Activated naive CD4-positive, alpha-beta T cell treated with anti-CD3 and anti-CD28 coated beads, Interleukin-2, amount 10 ng/mL, durations not matched to agents 7 days and 5 days (primary cell): Measurements from ENCODE around the gene CDHR1.
"Not testable (repeated sequence)": the region's sequence is repeated elsewhere in the genome, so short reads cannot be mapped to it uniquely, and the experiment has no call there.

Source experiments
- CTCF ChIA-PET: fragments of 350-600 bp; sonication (Branson Sonifier 250); formaldehyde crosslinking; loops from one replicate; lab custom pipeline; 2021; ENCODE audit warnings: antibody characterized with exemption; lab: Charles Lee
- DNase-seq: peaks from one replicate; pipeline ENCODE4 v3.0.0-alpha.2; 2020
- H3K27ac Mint-ChIP-seq: one replicate; pipeline ENCODE4 v1.8.0; 2021; ENCODE audit warnings: mild to moderate bottlenecking, moderate library complexity, mixed read lengths
- H3K27me3 Mint-ChIP-seq: one replicate; pipeline ENCODE4 v1.8.0; 2021; ENCODE audit warnings: mild to moderate bottlenecking, mixed read lengths
- H3K36me3 Mint-ChIP-seq: one replicate; pipeline ENCODE4 v1.8.0; 2021; ENCODE audit warnings: mixed read lengths
- H3K4me1 Mint-ChIP-seq: one replicate; pipeline ENCODE4 v1.8.0; 2021; ENCODE audit warnings: mixed read lengths
- H3K4me3 Mint-ChIP-seq: one replicate; pipeline ENCODE4 v1.8.0; 2021; ENCODE audit warnings: mild to moderate bottlenecking, moderate library complexity, mixed read lengths
- H3K9me3 Mint-ChIP-seq: one replicate; pipeline ENCODE4 v1.8.0; 2021; ENCODE audit warnings: mixed read lengths

Gene CDHR1

DNA sequence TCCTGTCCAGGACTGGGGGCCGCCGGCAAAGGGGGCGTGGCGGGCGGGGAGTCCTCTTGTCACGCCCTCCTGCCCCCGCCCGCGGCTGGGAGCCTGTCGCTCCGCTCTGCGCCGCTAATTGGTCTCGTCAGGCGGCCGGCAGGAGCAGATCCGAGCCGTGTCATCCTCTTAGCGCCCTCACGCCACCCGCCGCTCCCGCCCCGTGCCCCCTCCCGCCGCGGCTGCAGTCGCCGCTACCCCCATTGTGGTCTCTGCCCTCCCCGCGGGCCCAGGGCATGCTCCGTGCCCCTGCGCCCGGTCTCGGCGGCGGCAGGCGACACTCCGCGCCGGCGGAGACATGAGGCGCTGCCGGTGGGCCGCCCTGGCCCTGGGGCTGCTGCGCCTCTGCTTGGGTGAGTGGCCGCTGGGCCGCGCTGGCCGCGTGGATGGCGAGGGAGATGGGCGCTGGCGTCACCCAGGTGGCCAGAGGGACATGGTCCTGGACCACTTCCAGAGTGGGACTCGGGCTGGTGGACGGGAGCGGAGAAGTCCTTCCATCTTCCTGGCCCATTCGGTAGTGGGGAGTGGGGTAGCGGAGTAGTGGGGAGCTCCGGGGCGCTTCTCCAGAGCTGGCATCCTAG, at the start of gene CDHR1:
TSS of gene CDHR1 (plus strand) at position 114 of the 620 bp plus-strand sequence. CDS start at position 338, 224 bp downstream.
- Mint-ChIP-seq H3K4me1 (peaks cover 15% of the 10 kb centered on the region), H3K36me3 (no peaks in the 10 kb centered on the region), H3K27me3 (peaks cover 75% of the 10 kb centered on the region), H3K4me3 (peak within 1 kb of the TSS; percentile 31), H3K27ac (no peak within 1 kb of the TSS), H3K9me3 (no peaks in the 10 kb centered on the region)
- peak; percentile 63 for DNase-seq
- CTCF ChIA-PET = interaction anchor here (0.9 to 1.8 kb wide), 2 partner anchors 46 to 47 kb away, joined by 4 to 8 read pairs; no protein-coding TSS in a partner anchor

DNA sequence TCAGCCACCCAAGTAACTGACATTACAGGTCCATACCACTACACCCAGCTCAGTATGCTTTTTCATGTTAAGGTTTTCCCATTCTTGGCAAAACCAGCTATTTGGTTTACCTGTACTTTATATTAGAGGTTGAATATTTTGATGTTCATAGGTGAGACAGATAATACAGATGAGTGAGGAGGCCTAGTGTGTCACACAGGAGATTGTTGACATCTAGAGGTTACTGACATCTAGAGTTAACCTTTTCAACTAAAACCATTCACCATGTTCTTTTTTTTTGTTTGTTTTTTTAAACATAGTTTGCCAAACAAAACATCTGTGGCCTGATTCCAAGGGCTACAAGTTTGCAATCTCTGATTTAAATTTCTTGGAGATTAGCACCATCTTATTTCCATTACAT, 47.0 kb upstream of the CDHR1 start:
- Mint-ChIP-seq H3K36me3 (peaks cover 59% of the 10 kb centered on the region), H3K9me3 (no peaks in the 10 kb centered on the region), H3K27me3 (no peaks in the 10 kb centered on the region), H3K4me1 (peaks cover 13% of the 10 kb centered on the region), H3K27ac (no peak overlapping the region), H3K4me3 (no peak overlapping the region)
- DNase-seq = no peak
- CTCF ChIA-PET = interaction anchor here (1.1 to 6.2 kb wide), 15 partner anchors 8 to 109 kb away, joined by 3 to 146 read pairs (median 7); partner anchors contain the start of genes CDHR1, GHITM and GPR15LG

DNA sequence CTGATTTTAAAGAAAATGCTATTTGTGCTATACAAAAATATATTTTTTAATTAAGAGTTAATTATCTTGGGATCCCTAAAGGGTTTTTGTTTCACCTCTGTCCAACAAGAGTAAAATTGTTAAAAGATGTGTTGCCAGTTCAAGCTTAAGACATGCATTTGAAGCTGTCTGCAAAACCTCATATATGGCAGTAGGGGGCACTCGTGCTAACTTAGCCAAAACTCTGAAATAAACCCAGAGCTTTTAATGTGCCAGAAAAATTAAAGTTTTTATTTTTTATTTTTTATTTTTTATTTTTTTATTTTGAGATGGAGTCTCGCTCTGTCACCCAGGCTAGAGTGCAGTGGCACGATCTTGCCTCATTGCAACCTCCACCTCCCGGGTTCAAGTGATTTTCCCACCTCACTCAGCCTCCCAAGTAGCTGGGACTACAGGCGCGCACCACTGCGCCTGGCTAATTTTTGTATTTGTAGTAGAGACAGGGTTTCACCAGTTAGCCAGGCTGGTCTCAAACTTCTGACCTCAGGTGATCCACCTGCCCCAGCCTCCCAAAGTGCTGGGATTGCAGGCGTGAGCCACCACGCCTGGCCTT, 46.2 kb upstream of the CDHR1 start:
- H3K4me1 Mint-ChIP-seq, H3K27me3 Mint-ChIP-seq, DNase-seq, H3K9me3 Mint-ChIP-seq, H3K4me3 Mint-ChIP-seq, H3K27ac Mint-ChIP-seq: not testable (repeated sequence)
- CTCF ChIA-PET = interaction anchor here (1.1 to 6.2 kb wide), 20 partner anchors 9 to 109 kb away, joined by 3 to 146 read pairs (median 6); partner anchors contain the start of genes CDHR1, GHITM and GPR15LG
- H3K36me3 Mint-ChIP-seq = peaks cover 60% of the 10 kb centered on the region

DNA sequence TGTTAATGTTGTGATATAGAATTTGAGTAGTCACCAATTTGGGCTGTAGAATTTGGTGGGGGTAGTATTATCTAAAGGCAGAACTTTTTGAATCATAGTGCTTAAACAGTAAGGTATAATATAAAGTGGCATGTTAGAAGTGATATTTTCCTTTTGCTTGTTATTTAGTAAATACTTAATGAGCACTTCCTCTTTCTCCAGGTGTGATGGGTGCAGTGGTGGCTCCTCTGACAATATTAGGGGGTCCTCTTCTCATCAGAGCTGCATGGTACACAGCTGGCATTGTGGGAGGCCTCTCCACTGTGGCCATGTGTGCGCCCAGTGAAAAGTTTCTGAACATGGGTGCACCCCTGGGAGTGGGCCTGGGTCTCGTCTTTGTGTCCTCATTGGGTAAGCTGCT, 44.5 kb upstream of the CDHR1 start:
- peaks cover 58% of the 10 kb centered on the region for H3K36me3 Mint-ChIP-seq
- CTCF ChIA-PET = interaction anchor here (0.9 to 6.2 kb wide), 7 partner anchors 10 to 107 kb away, joined by 3 to 146 read pairs (median 14); partner anchors contain the start of gene GHITM
- H3K27ac Mint-ChIP-seq = peak overlapping the region; percentile 38
- no peak overlapping the region for H3K4me3 Mint-ChIP-seq
- DNase-seq = no peak
- H3K27me3 Mint-ChIP-seq = no peaks in the 10 kb centered on the region
- H3K9me3 Mint-ChIP-seq = no peaks in the 10 kb centered on the region
- peaks cover 9% of the 10 kb centered on the region for H3K4me1 Mint-ChIP-seq

DNA sequence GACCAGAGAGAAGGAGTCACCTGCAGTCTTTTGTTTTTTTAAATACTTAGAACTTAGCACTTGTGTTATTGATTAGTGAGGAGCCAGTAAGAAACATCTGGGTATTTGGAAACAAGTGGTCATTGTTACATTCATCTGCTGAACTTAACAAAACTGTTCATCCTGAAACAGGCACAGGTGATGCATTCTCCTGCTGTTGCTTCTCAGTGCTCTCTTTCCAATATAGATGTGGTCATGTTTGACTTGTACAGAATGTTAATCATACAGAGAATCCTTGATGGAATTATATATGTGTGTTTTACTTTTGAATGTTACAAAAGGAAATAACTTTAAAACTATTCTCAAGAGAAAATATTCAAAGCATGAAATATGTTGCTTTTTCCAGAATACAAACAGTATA, 41.6 kb upstream of the CDHR1 start:
- Mint-ChIP-seq H3K9me3 (no peaks in the 10 kb centered on the region), H3K27ac (no peak overlapping the region), H3K36me3 (peaks cover 40% of the 10 kb centered on the region), H3K27me3 (no peaks in the 10 kb centered on the region), H3K4me1 (peaks cover 17% of the 10 kb centered on the region), H3K4me3 (no peak overlapping the region)
- CTCF ChIA-PET = interaction anchor here (1.2 kb wide), 1 partner anchor 12 kb away, joined by 3 read pairs; no protein-coding TSS in a partner anchor
- DNase-seq = no peak

DNA sequence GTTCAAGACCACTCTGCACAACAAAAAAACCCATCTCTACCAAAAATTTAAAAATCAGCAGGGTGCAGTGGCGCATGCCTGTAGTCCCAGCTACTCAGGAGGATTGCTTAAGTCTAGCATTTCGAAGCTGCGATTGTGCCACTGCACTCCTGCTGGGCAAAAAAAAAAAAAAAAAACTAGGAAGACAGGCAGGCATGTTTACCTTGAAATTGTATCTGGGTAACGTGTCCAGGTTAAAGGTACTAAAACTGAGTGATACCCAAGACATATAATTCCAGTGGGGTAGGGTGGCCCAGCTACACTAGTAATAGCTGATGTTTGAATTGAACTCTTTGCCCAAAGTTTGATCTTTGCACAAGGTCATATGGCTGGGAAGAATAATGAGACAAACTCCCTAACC, 38.8 kb upstream of the CDHR1 start:
- CTCF ChIA-PET = interaction anchor here (0.7 to 2.0 kb wide), 7 partner anchors 8 to 55 kb away, joined by 3 to 9 read pairs (median 3); no protein-coding TSS in a partner anchor
- peaks cover 25% of the 10 kb centered on the region for H3K36me3 Mint-ChIP-seq
- H3K27ac Mint-ChIP-seq = no peak overlapping the region
- peaks cover 6% of the 10 kb centered on the region for H3K27me3 Mint-ChIP-seq
- no peak for DNase-seq
- no peaks in the 10 kb centered on the region for H3K9me3 Mint-ChIP-seq
- H3K4me3 Mint-ChIP-seq = no peak overlapping the region
- peaks cover 15% of the 10 kb centered on the region for H3K4me1 Mint-ChIP-seq

DNA sequence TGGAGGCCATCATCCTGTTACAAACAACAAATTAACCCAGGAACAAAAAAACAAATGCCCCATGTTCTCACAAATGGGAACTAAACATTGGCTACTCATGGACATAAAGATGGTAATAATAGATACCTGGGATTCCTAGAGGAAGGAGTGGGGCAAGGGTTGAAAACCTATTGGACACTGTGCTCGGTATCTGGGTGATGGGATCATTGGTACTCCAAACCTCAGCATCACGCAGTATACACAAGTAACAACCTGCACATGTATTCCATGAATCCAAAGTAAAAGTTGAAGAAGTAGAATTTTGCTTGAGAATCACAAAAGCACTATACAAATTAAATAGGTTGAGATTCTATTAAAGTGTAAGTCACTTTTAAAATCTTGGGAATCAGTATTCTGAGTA, 38.3 kb upstream of the CDHR1 start:
- Mint-ChIP-seq H3K4me3 (no peak overlapping the region), H3K36me3 (peaks cover 21% of the 10 kb centered on the region), H3K27ac (no peak overlapping the region), H3K9me3 (no peaks in the 10 kb centered on the region), H3K4me1 (peaks cover 12% of the 10 kb centered on the region), H3K27me3 (peaks cover 6% of the 10 kb centered on the region)
- no peak for DNase-seq
- CTCF ChIA-PET = interaction anchor here (1.0 to 2.0 kb wide), 5 partner anchors 8 to 49 kb away, joined by 3 to 10 read pairs (median 4); no protein-coding TSS in a partner anchor

DNA sequence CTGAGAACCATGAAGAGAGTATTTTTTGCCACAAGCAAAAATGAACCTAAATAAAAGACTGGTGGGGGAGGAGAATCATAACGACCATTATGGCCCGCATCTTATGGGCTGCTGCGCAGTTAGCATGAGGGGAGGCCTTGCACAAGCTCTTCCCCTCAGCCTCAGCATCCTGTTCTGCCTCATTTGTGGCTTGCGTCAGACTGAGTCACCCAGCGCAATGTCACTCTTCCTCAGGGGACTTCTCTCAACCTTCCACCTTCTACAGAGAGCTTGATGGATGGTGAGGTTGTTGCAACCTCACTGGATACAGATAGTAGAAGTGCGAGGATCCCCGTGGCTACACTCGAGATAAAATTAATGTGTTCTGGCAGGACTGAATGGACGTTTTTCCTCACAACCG, 37.6 kb upstream of the CDHR1 start:
- Mint-ChIP-seq H3K9me3 (no peaks in the 10 kb centered on the region), H3K4me3 (no peak overlapping the region), H3K4me1 (peaks cover 10% of the 10 kb centered on the region), H3K27ac (no peak overlapping the region), H3K36me3 (peaks cover 19% of the 10 kb centered on the region), H3K27me3 (peaks cover 6% of the 10 kb centered on the region)
- DNase-seq = no peak
- CTCF ChIA-PET = interaction anchor here (1.3 to 2.0 kb wide), 3 partner anchors 9 to 48 kb away, joined by 3 to 10 read pairs (median 9); no protein-coding TSS in a partner anchor

DNA sequence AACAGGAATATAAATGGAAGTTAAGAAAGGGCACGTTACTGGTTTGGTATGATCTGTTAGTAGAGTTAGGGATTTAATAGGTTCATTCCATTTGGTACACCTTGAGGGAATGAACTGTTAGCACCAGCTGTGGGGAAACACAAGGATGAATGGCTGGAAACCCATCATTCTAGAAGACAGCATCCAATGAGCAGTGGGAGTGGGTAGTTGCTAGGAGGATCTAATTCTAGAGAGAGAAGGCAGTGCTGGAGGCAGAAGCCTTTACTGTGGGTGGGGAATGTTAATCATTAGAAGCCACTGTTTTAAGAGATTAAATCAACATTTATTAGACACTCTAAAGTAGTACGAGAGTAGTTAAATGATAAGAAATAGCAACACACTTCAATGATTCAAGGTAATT, 36.3 kb upstream of the CDHR1 start:
- CTCF ChIA-PET = interaction anchor here (2.0 kb wide), 1 partner anchor 10 kb away, joined by 10 read pairs; no protein-coding TSS in a partner anchor
- H3K9me3 Mint-ChIP-seq = no peaks in the 10 kb centered on the region
- H3K4me1 Mint-ChIP-seq = peaks cover 10% of the 10 kb centered on the region
- DNase-seq = no peak
- peaks cover 6% of the 10 kb centered on the region for H3K27me3 Mint-ChIP-seq
- H3K27ac Mint-ChIP-seq = no peak overlapping the region
- peaks cover 13% of the 10 kb centered on the region for H3K36me3 Mint-ChIP-seq
- no peak overlapping the region for H3K4me3 Mint-ChIP-seq

DNA sequence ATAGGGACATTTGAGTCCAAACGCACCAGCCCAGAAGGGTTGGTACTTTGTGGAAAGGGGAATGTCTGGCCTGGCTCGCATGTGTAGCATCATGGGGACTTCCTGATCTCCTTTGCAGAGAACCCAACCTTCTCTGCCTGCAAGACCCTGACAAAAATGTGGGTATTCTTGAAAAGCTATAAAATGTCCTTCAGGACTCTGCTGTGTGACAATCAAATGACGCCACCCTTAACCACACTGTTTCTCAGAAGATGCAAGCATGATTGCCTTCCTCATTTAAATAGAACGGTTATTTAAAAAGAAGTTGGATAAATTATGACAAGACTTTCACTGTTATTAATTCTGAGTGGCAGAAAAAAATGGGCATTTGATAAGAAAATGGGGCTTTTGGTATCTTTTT, 35.8 kb upstream of the CDHR1 start:
- CTCF ChIA-PET = interaction anchor here (1.5 kb wide), 1 partner anchor 10 kb away, joined by 6 read pairs; no protein-coding TSS in a partner anchor
- DNase-seq = no peak
- H3K36me3 Mint-ChIP-seq = peaks cover 10% of the 10 kb centered on the region

DNA sequence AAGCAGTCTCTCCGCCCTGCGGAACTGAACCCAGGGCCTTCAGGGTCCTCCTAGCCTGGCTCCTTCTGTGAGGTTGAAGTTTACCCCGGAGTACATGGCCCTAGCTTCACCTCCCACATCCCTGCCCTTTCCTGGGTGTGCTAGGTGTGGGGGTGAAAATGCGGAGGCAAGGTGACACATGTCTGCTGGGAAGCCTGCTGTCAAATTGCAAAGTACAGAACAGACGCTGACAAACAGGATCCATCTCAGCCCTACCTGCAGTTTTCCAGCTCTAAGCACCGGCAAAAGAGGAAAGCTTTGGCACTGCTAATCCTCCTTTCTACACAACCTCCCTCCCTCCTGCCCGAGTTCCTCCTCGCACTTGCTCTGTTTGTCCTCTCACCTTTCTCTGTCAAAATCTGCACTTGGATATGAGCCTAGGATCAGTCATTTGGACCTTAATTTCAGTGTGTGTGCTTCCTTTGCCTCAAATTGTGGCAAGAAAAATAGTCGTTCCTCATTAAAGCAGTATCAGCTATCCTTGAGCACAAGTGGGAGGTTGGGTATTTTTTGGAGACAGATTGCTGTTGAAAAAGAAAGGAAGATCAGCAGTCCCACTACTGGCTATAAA, 35.2 kb upstream of the CDHR1 start:
- Mint-ChIP-seq H3K4me1 (peaks cover 10% of the 10 kb centered on the region), H3K4me3 (no peak overlapping the region), H3K36me3 (peaks cover 6% of the 10 kb centered on the region), H3K9me3 (no peaks in the 10 kb centered on the region), H3K27ac (no peak overlapping the region), H3K27me3 (peaks cover 17% of the 10 kb centered on the region)
- CTCF ChIA-PET = interaction anchor here (0.9 to 1.5 kb wide), 2 partner anchors 10 to 11 kb away, joined by 4 to 6 read pairs; no protein-coding TSS in a partner anchor
- DNase-seq = no peak

More for the DNA sequence above, 35.8 kb upstream of the CDHR1 start:
- Mint-ChIP-seq H3K9me3 (no peaks in the 10 kb centered on the region), H3K27ac (no peak overlapping the region), H3K4me3 (no peak overlapping the region), H3K27me3 (peaks cover 11% of the 10 kb centered on the region), H3K4me1 (peaks cover 10% of the 10 kb centered on the region)

DNA sequence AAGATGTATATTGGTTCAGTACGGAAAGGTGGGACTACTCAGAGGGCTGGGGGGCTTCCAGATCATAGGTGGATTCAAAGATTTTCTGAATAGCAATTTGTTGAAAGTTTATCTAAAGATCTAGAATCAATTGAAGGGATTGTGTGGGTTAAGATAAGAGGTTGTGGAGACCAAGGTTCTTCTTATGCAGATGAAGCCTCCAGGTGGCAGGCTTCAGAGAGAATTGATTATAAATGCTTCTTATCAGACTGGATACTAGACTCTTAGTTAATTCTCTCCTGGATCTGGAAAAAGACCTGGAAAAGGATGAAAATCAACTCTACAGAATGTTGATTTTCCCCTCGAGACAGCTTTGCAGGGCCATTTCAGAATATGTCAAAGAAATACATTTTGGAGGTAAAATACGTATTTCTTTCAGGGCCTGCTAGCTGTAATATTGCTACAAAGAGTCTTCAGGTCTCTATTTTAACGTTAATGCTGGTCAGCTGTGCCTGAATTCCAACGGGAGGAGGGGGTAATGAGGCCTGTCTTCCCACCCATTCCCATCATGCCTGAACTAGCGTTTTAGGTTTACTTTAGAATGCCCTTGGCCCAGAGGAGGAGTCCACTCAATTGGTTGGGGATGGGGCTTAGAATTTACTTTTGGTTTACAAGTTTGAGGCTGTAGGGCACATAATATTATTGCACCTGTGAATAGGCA, 33.5 kb upstream of the CDHR1 start:
- no peak overlapping the region for H3K27ac Mint-ChIP-seq
- CTCF ChIA-PET = interaction anchor here (1.4 to 2.6 kb wide), 4 partner anchors 12 to 96 kb away, joined by 4 to 12 read pairs (median 7); no protein-coding TSS in a partner anchor
- no peak for DNase-seq
- no peaks in the 10 kb centered on the region for H3K9me3 Mint-ChIP-seq
- H3K36me3 Mint-ChIP-seq = no peaks in the 10 kb centered on the region
- peaks cover 10% of the 10 kb centered on the region for H3K4me1 Mint-ChIP-seq
- no peak overlapping the region for H3K4me3 Mint-ChIP-seq
- peaks cover 28% of the 10 kb centered on the region for H3K27me3 Mint-ChIP-seq

DNA sequence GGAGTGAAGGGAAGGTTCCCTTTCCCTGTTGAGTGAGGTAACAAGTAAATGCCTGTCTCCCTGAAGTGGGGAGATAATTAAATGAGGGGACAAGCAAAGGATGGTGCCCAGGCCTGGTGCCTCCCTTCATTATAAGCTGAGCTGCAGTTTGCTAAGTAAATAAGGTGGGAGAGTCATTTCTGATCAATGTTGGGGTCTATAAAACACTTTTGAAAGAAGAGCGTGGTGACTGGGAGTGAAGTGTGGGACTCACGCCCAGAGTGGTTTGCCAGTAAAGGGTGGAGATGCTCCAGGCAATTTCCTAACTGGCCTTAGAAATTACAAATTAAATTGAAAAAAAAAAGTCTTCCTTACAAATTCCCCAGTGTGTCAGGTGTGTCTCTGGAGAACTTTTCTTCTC, 30.3 kb upstream of the CDHR1 start:
- H3K9me3 Mint-ChIP-seq = no peaks in the 10 kb centered on the region
- CTCF ChIA-PET = interaction anchor here (0.8 to 1.8 kb wide), 3 partner anchors 8 to 16 kb away, joined by 3 to 4 read pairs (median 4); no protein-coding TSS in a partner anchor
- H3K36me3 Mint-ChIP-seq = no peaks in the 10 kb centered on the region
- no peaks in the 10 kb centered on the region for H3K4me1 Mint-ChIP-seq
- no peak overlapping the region for H3K27ac Mint-ChIP-seq
- no peak for DNase-seq
- H3K27me3 Mint-ChIP-seq = peaks cover 33% of the 10 kb centered on the region
- no peak overlapping the region for H3K4me3 Mint-ChIP-seq
